Fibroblast of the aortic adventitia (primary cell): Measurements from ENCODE around the gene VANGL1. TPM values are rescaled to one million over a fixed set of nuclear protein-coding genes. Genes with fewer than 3 reads are reported as not detected.
A peak's percentile ranks its signal among the peaks of the same experiment; 100 is the strongest.

Source experiments
- DNase-seq: peaks from one replicate; pipeline ENCODE4 v3.0.0-alpha.2; 2010; ENCODE audit warnings: low read depth
- H3K4me3 ChIP-seq: 2 replicates; pipeline ENCODE4 v1.5.1; 2011; ENCODE audit warnings: low read depth, mild to moderate bottlenecking, control low read depth, low read length, moderate library complexity
- CTCF ChIP-seq: IDR thresholded peaks from 2 replicates; pipeline ENCODE4 v1.5.1; 2011; ENCODE audit warnings: mild to moderate bottlenecking, low read length, control low read depth, inconsistent platforms; ENCODE audit not compliant: insufficient read depth
- total RNA-seq: library from RNA; depleted of rRNA; stranded (reverse); fragments of >200 nt; gene quantifications from 2 replicates; pipeline ENCODE4 v1.2.3, GENCODE V29; 2012; ENCODE audit warnings: low replicate concordance

The VANGL1 gene
- total RNA-seq, 1 donor, result 14.3 TPM

GRCh38 chr1:115649964-115650363, 8.2 kb downstream of the VANGL1 start:
- TF ChIP-seq CTCF, result no peak
- H3K4me3 ChIP-seq, result no peak overlapping the region
- no peak for DNase-seq

DNA sequence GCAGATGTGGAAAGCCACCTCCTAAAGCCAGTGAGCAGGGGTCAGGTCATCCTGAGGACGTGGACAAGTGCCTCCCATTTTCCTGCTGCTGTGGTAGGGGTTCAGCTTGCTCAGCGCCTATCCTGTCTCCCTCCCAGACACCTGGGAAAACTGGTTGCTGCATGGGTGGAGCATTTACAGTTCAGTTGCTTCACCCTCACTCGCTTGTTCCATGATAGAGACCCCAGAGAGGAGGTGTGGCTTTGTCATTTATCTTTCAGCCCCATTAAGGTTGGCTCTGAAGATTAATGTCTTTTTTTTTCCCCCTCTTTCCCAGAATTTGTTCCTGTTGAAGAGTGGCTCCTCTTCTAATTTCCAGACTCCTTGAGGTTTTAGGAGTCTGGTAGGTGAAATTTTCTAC, 9.2 kb downstream of the VANGL1 start:
- TF ChIP-seq CTCF, result no peak
- H3K4me3 ChIP-seq, result no peak overlapping the region
- no peak for DNase-seq

GRCh38 chr1:115651391-115651790, 9.6 kb downstream of the VANGL1 start:
- TF ChIP-seq CTCF, result no peak
- H3K4me3 ChIP-seq, result no peak overlapping the region
- DNase-seq, result no peak

DNA sequence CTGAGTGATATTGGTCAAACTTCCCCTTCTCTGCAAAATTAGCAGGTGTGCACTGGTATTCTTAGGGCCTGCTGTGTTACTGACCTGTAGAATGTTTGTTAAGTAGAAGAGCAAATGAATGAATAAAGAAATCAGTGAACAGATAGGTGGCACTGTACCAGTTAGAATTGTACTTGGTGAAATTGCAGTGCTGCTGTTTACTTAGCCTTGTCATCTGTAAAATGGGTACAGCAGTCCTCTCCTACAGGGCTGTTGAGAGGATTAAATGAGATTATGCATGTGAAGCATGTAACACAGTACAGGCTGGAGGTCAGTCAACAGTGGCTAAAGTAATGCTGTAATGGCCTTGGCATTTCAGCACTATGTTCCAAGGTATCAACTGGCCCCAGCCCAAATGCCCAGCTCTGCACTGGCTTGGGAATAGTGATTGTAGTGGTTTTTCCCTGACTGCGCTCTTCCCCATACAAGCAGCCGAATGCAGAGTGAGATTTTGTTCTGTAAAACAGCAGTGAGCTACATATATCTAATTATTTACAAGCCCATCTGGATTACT, 10.5 kb downstream of the VANGL1 start:
- DNase-seq, result no peak
- TF ChIP-seq CTCF, result no peak

DNA sequence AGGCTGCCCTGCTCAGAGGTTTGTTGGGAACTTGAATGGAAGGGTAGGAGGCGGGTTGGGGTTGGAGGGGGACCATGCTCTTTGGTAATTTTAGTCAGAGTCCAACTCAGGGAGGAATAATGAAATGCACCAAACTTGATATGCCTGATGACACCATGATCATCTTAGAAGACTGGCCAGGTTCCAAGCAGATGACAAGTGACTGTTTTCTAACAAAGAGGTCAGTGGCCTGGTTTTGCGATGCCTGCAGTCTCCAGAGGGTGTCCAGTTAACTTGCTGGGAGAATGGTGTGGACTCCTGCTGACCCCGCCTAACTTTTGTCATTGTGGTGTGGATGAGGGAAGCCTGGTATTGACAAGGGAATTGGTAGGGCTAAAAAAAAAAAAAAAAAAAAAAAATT, 12.4 kb downstream of the VANGL1 start:
- no peak for DNase-seq
- no peak overlapping the region for H3K4me3 ChIP-seq
- no peak for TF ChIP-seq CTCF

More for the DNA sequence above, 10.5 kb downstream of the VANGL1 start:
- H3K4me3 ChIP-seq, result no peak overlapping the region

GRCh38 chr1:115654663-115655305, 13.0 kb downstream of the VANGL1 start:
- DNase-seq, result peak; percentile 57
- no peak for TF ChIP-seq CTCF
- H3K4me3 ChIP-seq, result no peak overlapping the region

- no peak for DNase-seq
- no peak overlapping the region for H3K4me3 ChIP-seq
- TF ChIP-seq CTCF, result no peak
These were observed 13.5 kb downstream of the VANGL1 start for GRCh38 chr1:115655306-115655663.
